Measurements from ENCODE around the gene ACP5. TPM values are rescaled to one million over a fixed set of nuclear protein-coding genes. Genes with fewer than 3 reads are reported as not detected.
"Not testable (repeated sequence)": the region's sequence is repeated elsewhere in the genome, so short reads cannot be mapped to it uniquely, and the experiment has no call there.

ACP5 gene
- total RNA-seq, 1 donor from 2014 or later = 2.3 TPM

DNA sequence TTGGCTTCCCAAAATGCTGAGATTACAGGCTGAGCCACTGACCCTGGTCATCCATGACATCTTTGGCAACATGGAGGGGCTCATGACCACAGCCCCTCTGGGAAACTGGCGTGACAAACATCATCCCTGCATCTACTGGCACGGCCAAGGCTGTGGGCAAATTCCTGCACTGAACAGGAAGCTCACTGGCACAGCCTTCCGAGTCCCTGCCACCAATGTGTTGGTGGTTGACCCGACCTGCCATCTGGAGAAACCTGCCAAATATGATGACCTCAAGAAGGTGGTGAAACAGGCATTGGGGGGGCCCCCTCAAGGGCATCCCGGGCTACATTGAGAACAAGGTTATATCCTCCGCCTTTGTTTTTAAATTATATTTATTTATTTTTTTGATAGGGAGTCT lies 8.9 kb upstream of the ACP5 start:
- DNase-seq (ENCODE audit: missing footprints) (no peak), ATAC-seq (no peak)
- intact Hi-C loops (cut with DNase I) = loop anchor here (2.0 to 5.0 kb wide), 3 partner anchors 28 to 294 kb away; partner anchors contain the start of gene ELOF1

DNA sequence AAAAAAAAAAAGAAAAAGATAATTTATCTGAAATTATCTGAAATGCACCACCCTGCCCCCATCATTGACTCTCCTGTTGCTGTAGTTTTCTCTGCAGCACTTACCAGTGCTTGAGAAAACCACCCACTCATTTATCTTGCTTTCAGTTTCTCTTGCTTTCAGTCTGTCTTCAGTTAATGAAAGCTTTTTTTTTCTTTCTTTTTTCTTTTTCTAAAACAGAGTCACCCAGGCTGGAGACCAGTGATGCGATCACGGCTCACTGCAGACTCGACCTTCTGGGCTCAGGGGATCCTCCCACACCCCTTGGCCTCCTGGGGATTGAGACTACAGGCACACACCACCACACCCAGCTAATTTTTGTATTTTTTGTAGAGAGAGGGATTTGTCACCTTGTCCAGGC lies 4.3 kb upstream of the ACP5 start:
- no peak for ATAC-seq
- DNase-seq (ENCODE audit: missing footprints) = no peak
- intact Hi-C loops (cut with DNase I) = no loop called here

GRCh38 chr19:11580116-11580515 lies 2.7 kb upstream of the ACP5 start:
- intact Hi-C loops (cut with DNase I) = no loop called here
- ATAC-seq = no peak
- no peak for DNase-seq (ENCODE audit: missing footprints)

- ATAC-seq (peak; percentile 21), DNase-seq (ENCODE audit: missing footprints) (peak; percentile 74)
- intact Hi-C loops (cut with DNase I) = no loop called here
Observed at GRCh38 chr19:11578258-11579142, 1.1 kb upstream of the ACP5 start.

DNA sequence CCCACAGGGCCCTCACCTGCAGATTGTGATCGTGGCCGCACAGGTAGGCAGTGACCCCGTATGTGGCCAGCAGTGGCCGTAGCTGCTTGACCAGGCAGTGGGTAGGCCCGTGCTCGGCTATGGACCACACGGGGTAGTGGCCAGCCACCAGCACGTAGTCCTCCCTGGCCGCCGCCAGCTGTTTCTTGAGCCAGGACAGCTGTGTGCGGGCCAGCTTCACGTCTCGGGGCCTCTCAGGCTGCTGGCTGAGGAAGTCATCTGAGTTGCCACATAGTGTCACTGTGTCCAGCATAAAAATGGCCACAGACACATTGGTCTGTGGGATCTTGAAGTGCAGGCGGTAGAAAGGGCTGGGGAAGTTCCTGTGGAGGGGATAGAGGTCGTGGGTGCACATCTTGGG lies 1.2 kb downstream of the ACP5 start:
- intact Hi-C loops (cut with DNase I) = no loop called here
- peak; percentile 22 for ATAC-seq
- no peak for DNase-seq (ENCODE audit: missing footprints)

GRCh38 chr19:11574689-11575088 lies 2.8 kb downstream of the ACP5 start:
- intact Hi-C loops (cut with DNase I) = no loop called here
- ATAC-seq (no peak), DNase-seq (ENCODE audit: missing footprints) (no peak)

GRCh38 chr19:11573763-11574162 lies 3.7 kb downstream of the ACP5 start:
- DNase-seq (ENCODE audit: missing footprints); ATAC-seq; intact Hi-C loops (cut with DNase I): not testable (repeated sequence)

DNA sequence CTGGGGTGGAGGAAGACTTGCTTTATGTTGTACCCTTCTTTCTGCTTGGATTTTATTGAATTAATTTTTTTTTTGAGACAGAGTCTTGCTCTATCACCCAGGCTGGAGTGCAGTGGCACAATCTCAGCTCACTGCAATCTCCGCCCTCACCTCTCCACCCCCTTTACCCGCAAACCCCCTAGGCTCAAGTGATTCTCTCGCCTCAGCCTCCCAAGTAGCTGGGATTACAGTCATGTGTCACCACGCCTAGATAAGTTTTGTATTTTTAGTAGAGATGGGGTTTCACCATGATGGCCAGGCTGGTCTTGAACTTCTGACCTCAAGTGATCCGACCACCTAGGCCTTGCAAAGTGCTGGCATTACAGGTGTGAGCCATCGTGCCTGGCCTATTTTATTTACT lies 4.1 kb downstream of the ACP5 start:
- ATAC-seq; intact Hi-C loops (cut with DNase I); DNase-seq (ENCODE audit: missing footprints): not testable (repeated sequence)

- ATAC-seq (no peak), DNase-seq (ENCODE audit: missing footprints) (no peak)
- intact Hi-C loops (cut with DNase I) = no loop called here
Observed at GRCh38 chr19:11570039-11570462, 7.4 kb downstream of the ACP5 start.

GRCh38 chr19:11566164-11566563 lies 11.3 kb downstream of the ACP5 start:
- ATAC-seq (no peak), DNase-seq (ENCODE audit: missing footprints) (no peak)
- intact Hi-C loops (cut with DNase I) = no loop called here

DNA sequence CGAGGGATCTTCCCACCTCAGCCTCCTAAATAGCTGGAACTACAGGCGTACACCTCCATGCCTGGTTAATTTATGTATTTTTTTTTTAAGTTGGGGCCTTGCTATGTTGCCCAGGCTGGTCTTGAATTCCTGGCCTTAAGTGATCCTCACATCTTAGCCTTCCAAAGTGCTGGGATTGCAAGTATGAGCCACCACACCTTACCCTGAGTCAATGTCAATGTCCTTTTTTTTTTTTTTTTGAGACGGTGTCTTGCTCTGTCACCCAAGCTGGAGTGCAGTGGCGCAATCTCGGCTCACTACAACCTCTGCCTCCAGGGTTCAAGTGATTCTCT lies 11.8 kb downstream of the ACP5 start:
- ATAC-seq; DNase-seq (ENCODE audit: missing footprints); intact Hi-C loops (cut with DNase I): not testable (repeated sequence)

DNA sequence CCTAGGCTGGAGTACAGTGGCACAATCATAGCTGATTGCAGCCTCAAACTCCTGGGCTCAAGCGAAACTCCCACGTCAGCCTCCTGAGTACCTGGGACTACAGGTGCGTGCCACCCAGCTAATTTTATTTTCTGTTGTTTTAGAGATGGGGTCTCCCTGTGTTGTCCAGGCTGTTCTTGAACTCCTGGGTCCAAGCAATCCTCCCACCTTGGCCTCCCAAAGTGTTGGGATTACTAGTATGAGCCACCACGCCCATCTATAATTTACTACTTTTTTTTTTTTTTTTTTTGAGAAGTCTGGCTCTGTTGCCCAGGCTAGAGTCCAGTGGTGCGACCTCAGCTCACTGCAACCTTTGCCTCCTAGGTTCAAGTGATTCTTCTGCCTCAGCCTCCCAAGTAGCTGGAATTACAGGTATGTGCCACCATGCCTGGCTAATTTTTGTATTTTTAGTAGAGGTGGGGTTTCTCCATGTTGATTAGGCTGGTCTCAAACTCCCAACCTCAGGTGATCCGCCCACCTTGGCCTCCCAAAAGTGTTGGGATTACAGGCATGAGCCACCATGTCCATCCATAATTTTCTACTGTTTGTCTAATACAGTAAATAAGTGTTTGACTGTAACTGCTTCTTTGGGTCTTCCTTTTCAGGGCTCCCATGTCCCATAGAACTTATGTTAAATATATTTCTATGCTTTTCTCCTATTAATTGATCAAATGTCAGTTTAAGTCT lies 13.2 kb downstream of the ACP5 start:
- DNase-seq (ENCODE audit: missing footprints); intact Hi-C loops (cut with DNase I); ATAC-seq: not testable (repeated sequence)

GRCh38 chr19:11563532-11563931 lies 13.9 kb downstream of the ACP5 start:
- DNase-seq (ENCODE audit: missing footprints) = no peak
- no peak for ATAC-seq
- intact Hi-C loops (cut with DNase I) = no loop called here

GRCh38 chr19:11560404-11561051 lies 16.9 kb downstream of the ACP5 start:
- intact Hi-C loops (cut with DNase I) = no loop called here
- no peak for DNase-seq (ENCODE audit: missing footprints)
- no peak for ATAC-seq

DNA sequence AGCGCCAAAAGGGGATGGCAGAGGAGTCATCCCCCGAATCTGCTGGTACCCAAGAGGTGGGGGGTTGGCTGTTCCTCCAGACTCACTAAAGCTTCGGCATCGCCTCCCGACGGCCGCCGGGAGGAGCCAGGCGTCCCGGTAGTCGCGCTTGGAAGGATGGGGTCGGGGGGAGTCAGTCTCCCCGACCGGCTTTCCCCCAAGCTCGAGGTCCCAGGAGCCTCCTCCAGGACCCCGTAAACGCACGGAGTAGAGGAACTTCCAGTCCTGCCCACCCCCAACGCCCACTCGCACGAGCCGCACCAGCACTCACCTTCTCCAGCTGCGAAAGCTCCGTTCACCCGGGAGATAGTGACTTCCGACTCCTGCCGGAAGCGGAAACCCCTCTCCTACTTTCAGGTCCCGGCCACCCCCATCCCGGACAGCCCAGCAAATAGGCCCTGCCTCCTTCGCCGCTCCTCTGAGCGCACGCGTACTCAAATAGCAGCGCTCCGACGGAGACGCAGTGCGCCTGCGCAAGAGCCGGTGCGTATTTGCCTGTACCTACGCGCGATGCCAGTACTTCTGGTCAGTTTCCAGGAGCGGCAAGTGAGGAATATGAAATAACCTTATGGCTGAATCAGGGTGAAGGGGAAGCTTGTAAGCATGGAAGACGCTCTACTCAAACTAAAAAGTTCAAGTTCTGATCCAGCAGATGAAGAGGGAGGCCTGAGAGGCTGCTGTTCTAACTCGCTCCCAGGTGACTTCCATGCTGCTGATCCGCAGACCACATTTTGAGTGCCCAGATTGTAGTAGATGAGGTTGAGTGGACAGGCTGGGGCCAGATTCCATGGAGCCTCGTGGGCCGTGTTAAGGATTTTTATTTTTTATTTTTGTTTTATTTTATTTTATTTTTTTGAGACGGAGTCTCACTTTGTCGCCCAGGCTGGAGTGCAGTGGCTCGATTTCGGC lies 18.3 kb downstream of the ACP5 start, which contains the start of gene ELOF1:
TSS of gene ELOF1 (minus strand) at position 350 of the 948 bp plus-strand sequence. CDS start 4,883 bp downstream, outside the sequence.
- DNase-seq (ENCODE audit: missing footprints) (peak; percentile 99), ATAC-seq (peak; percentile 99)
- intact Hi-C loops (cut with DNase I) = loop anchor here (2.0 kb wide), 1 partner anchor 28 kb away; no protein-coding TSS in a partner anchor

GRCh38 chr19:11556634-11557420 lies 20.6 kb downstream of the ACP5 start:
- intact Hi-C loops (cut with DNase I) = no loop called here
- no peak for DNase-seq (ENCODE audit: missing footprints)
- no peak for ATAC-seq

GRCh38 chr19:11555246-11555645 lies 22.2 kb downstream of the ACP5 start:
- DNase-seq (ENCODE audit: missing footprints) (no peak), ATAC-seq (no peak)
- intact Hi-C loops (cut with DNase I) = no loop called here
